A549 (cell line): ENCODE measurements around the gene CLSTN2. TPM values are rescaled to one million over a fixed set of nuclear protein-coding genes. Genes with fewer than 3 reads are reported as not detected.

ENCODE experiments used
- ATAC-seq, 2 experiments: fragments of 200-7000 bp in 1 of 2; fragments of >200 bp in 1 of 2; cut with Nextera tagmentation in 1 of 2; cut with Tn5 transposase in 1 of 2; 3 replicates each; pipeline versions ENCODE4 v1.8.0 to v1.9.1; 2018 to 2020; ENCODE audit warnings: mild to moderate bottlenecking in 1 of 2, moderate library complexity in 1 of 2
- CTCF ChIA-PET: fragments of 300-600 bp; sonication (Branson Sonifier 250); formaldehyde crosslinking; extraction: SDS; loops from one replicate; lab custom pipeline; 2021; ENCODE audit warnings: antibody characterized with exemption, inconsistent platforms; lab: Yijun Ruan, JAX
- POLR2A ChIA-PET: fragments of 350-600 bp; formaldehyde crosslinking; extraction: SDS; loops from one replicate; lab custom pipeline; 2021; ENCODE audit warnings: antibody characterized with exemption, inconsistent platforms; lab: Yijun Ruan, JAX
- DNase-seq, 2 experiments: peaks; one replicate each; pipeline versions ENCODE4 v3.0.0 to v3.0.0-alpha.2; 2011 to 2016; ENCODE audit warnings: low read depth in 1 of 2, low spot score in 1 of 2
- FAIRE-seq: peaks from 2 replicates; lab custom pipeline; 2011; peaks lifted over from hg19 to GRCh38; lab: Jason Lieb, UNC
- H3K27ac ChIP-seq, 2 experiments: fragments of >200 bp; sonication (Bioruptor Twin); formaldehyde crosslinking; 3 replicates each; pipeline ENCODE4 v1.5.1; 2016 to 2017
- H3K4me1 ChIP-seq: fragments of >200 bp; sonication (Bioruptor Twin); formaldehyde crosslinking; 3 replicates; pipeline ENCODE4 v1.6.1; 2016
- H3K4me2 ChIP-seq: fragments of >200 bp; sonication (Bioruptor Twin); formaldehyde crosslinking; 3 replicates; pipeline ENCODE4 v1.6.1; 2016
- H3K4me3 ChIP-seq: fragments of >200 bp; sonication (Bioruptor Twin); formaldehyde crosslinking; 3 replicates; pipeline ENCODE4 v1.5.1; 2016
- H3K9me3 ChIP-seq: fragments of >200 bp; sonication (Bioruptor Twin); formaldehyde crosslinking; 3 replicates; pipeline ENCODE4 v1.6.1; 2016
- ATOH8 ChIP-seq: fragments of 250-450 bp; sonication (Bioruptor Pico); IDR thresholded peaks from 2 replicates; pipeline ENCODE4 v1.5.0; 2020; ENCODE audit warnings: low read depth, mild to moderate bottlenecking, moderate library complexity
- CBX2 ChIP-seq: fragments of 200-600 bp; sonication (generic); IDR thresholded peaks from 2 replicates; pipeline ENCODE4 v1.6.1; 2016; ENCODE audit warnings: low read depth, mild to moderate bottlenecking, borderline replicate concordance
- CHD2 ChIP-seq: fragments of 150-350 bp; IDR thresholded peaks from 2 replicates; pipeline ENCODE4 v1.6.1; 2014; ENCODE audit warnings: low read length; ENCODE audit not compliant: partially characterized antibody
- CTCF ChIP-seq: fragments of >200 bp; sonication (Bioruptor Twin); formaldehyde crosslinking; IDR thresholded peaks from 3 replicates; pipeline ENCODE4 v1.5.1; 2016
- EHF ChIP-seq: fragments of 250-450 bp; sonication (Bioruptor Pico); IDR thresholded peaks from 2 replicates; pipeline ENCODE4 v1.5.0; 2020; ENCODE audit warnings: mild to moderate bottlenecking
- EP300 ChIP-seq, 2 experiments: fragments of >200 bp; sonication (Bioruptor Twin); formaldehyde crosslinking; IDR thresholded peaks; 2 replicates in 1 of 2; 3 replicates in 1 of 2; pipeline ENCODE4 v1.6.1; 2016 to 2017
- FOSL2 ChIP-seq, 2 experiments: fragments of 450-650 bp in 1 of 2; fragments of >200 bp in 1 of 2; sonication (Bioruptor Twin) in 1 of 2; formaldehyde crosslinking; IDR thresholded peaks; 2 replicates each; pipeline versions ENCODE4 v1.5.0 to v1.6.1; 2016 to 2020; ENCODE audit warnings: mild to moderate bottlenecking in 1 of 2, moderate library complexity in 1 of 2
- FOXS1 ChIP-seq: fragments of 250-450 bp; sonication (Bioruptor Pico); IDR thresholded peaks from 2 replicates; pipeline ENCODE4 v1.5.0; 2020; ENCODE audit warnings: mild to moderate bottlenecking, moderate library complexity
- JUN ChIP-seq, 2 experiments: fragments of >200 bp; sonication (Bioruptor Twin); formaldehyde crosslinking; IDR thresholded peaks; 2 replicates in 1 of 2; 3 replicates in 1 of 2; pipeline ENCODE4 v1.6.1; 2016 to 2017
- MAFK ChIP-seq: fragments of 450-650 bp; IDR thresholded peaks from 2 replicates; pipeline ENCODE4 v1.6.1; 2014; ENCODE audit not compliant: partially characterized antibody
- MYC ChIP-seq: IDR thresholded peaks from 2 replicates; pipeline ENCODE4 v1.6.1; 2012; ENCODE audit warnings: mild to moderate bottlenecking, inconsistent platforms, low read length, improper control_type of control experiment, borderline replicate concordance
- PBX3 ChIP-seq: IDR thresholded peaks from 2 replicates; pipeline ENCODE4 v1.6.1; 2012
- PHF8 ChIP-seq: fragments of 200-600 bp; sonication (generic); IDR thresholded peaks from 2 replicates; pipeline ENCODE4 v1.6.1; 2016; ENCODE audit warnings: low read depth, mild to moderate bottlenecking, antibody characterized with exemption, moderate library complexity, borderline replicate concordance
- POLR2AphosphoS2 ChIP-seq: conservative IDR thresholded peaks from 2 replicates; pipeline ENCODE4 v1.6.1; 2012; ENCODE audit warnings: low read length, improper control_type of control experiment, inconsistent platforms
- RCOR1 ChIP-seq: fragments of 150-350 bp; IDR thresholded peaks from 2 replicates; pipeline ENCODE4 v1.6.1; 2014; ENCODE audit warnings: antibody characterized with exemption, low read length, low read depth
- RNF2 ChIP-seq: fragments of 200-600 bp; sonication (generic); IDR thresholded peaks from 2 replicates; pipeline ENCODE4 v1.6.1; 2016; ENCODE audit warnings: low read depth, mild to moderate bottlenecking, antibody characterized with exemption, moderate library complexity, borderline replicate concordance
- ZC3H11A ChIP-seq: fragments of 450-650 bp; IDR thresholded peaks from 2 replicates; pipeline ENCODE4 v1.6.1; 2014; ENCODE audit warnings: antibody characterized with exemption, mild to moderate bottlenecking
- ZFP36 ChIP-seq: fragments of 450-650 bp; IDR thresholded peaks from 2 replicates; pipeline ENCODE4 v1.6.1; 2014; ENCODE audit warnings: borderline replicate concordance; ENCODE audit not compliant: partially characterized antibody
- ZNF302 ChIP-seq: fragments of 250-450 bp; sonication (Bioruptor Pico); IDR thresholded peaks from 2 replicates; pipeline ENCODE4 v1.9.0; 2021; ENCODE audit warnings: inconsistent platforms, mild to moderate bottlenecking, moderate library complexity
- ZSCAN20 ChIP-seq: fragments of 250-450 bp; sonication (Bioruptor Pico); IDR thresholded peaks from 2 replicates; pipeline ENCODE4 v1.8.0; 2022; ENCODE audit warnings: mild to moderate bottlenecking, moderate library complexity
- WGBS: methylation state at CpG from one replicate; pipeline ENCODE4 v1.1.6; 2017; ENCODE audit errors: missing lambda C conversion rate; 5-methylcytosine and 5-hydroxymethylcytosine counted together
- polyA plus RNA-seq, 4 experiments: library from polyadenylated mRNA; depleted of rRNA in 3 of 4; stranded (reverse); fragments of >200 nt; fragmentation: RNase III in 1 of 4; extraction: RNeasy Plus Mini Kit Qiagen cat#74134 plus additional on column Dnase treatment in 1 of 4; gene quantifications; 2 replicates in 3 of 4; 3 replicates in 1 of 4; pipeline ENCODE4 v1.2.3, GENCODE V29; 2011 to 2017

CLSTN2 gene
- polyA plus RNA-seq, 2 of the 4 experiments (the other 2 are of a cell fraction): 0.03 to 0.04 TPM

GRCh38 chr3:140529096-140529495, 594.1 kb downstream of the CLSTN2 start:
- POLR2A ChIA-PET: no interaction called here
- CTCF ChIA-PET: interaction anchor here (0.9 kb wide), 1 partner anchor 30 kb away, joined by 3 read pairs; no protein-coding TSS in a partner anchor
- H3K27ac ChIP-seq: no peak overlapping the region
- DNase-seq: peak; percentile 3 to 16
- peak; percentile 40 to 78; a peak in 5 of 6 replicates for ATAC-seq
- H3K4me1 ChIP-seq: no peaks in the 10 kb centered on the region
- FAIRE-seq: no peak
- no peak overlapping the region for H3K4me3 ChIP-seq
- TF ChIP-seq PBX3 (no peak), PHF8 (no peak), ZC3H11A (no peak), ATOH8 (CRISPR knock-in tag) (no peak), FOSL2 (IDR thresholded peaks at IDR 0.05) (no peak), FOSL2 (CRISPR knock-in tag; IDR thresholded peaks at IDR 0.05) (no peak), CHD2 (no peak), EHF (CRISPR knock-in tag) (no peak)
- WGBS: 3% methylated on average over 4 of the region's 5 CpGs
- H3K4me2 ChIP-seq: no peak overlapping the region
- no peaks in the 10 kb centered on the region for H3K9me3 ChIP-seq

- WGBS: 0% methylated on average over 1 of the region's 1 CpG
- H3K9me3 ChIP-seq: no peaks in the 10 kb centered on the region
- no peak for FAIRE-seq
- no peak overlapping the region for H3K4me2 ChIP-seq
- TF ChIP-seq MYC (no peak), CBX2 (no peak), CTCF (no peak), RNF2 (no peak), RCOR1 (no peak), ZNF302 (CRISPR knock-in tag) (no peak), FOXS1 (CRISPR knock-in tag) (no peak), MAFK (no peak), POLR2AphosphoS2 (no peak), JUN (IDR thresholded peaks at IDR 0.05) (no peak), PHF8 (no peak), EP300 (IDR thresholded peaks at IDR 0.05) (no peak), ZFP36 (no peak)
- ChIA-PET CTCF (interaction anchor here (0.9 kb wide), 1 partner anchor 30 kb away, joined by 3 read pairs; no protein-coding TSS in a partner anchor), POLR2A (no interaction called here)
- no peak for ATAC-seq
- no peak overlapping the region for H3K4me3 ChIP-seq
- no peak overlapping the region for H3K27ac ChIP-seq
- H3K4me1 ChIP-seq: no peaks in the 10 kb centered on the region
- DNase-seq: no peak
Measured at GRCh38 chr3:140529558-140529957, 594.6 kb downstream of the CLSTN2 start.

GRCh38 chr3:140530131-140530530, 595.1 kb downstream of the CLSTN2 start:
- no peak overlapping the region for H3K4me3 ChIP-seq
- H3K27ac ChIP-seq: no peak overlapping the region
- no peaks in the 10 kb centered on the region; the same call in 2 of the 3 replicates for H3K9me3 ChIP-seq
- FAIRE-seq (no peak), DNase-seq (no peak), ATAC-seq (no peak)
- TF ChIP-seq FOSL2 (IDR thresholded peaks at IDR 0.05) (no peak), FOSL2 (CRISPR knock-in tag; IDR thresholded peaks at IDR 0.05) (no peak), ZSCAN20 (CRISPR knock-in tag) (no peak)
- 38% methylated on average over 2 of the region's 2 CpGs for WGBS
- ChIA-PET CTCF (no interaction called here), POLR2A (no interaction called here)
- H3K4me1 ChIP-seq: no peaks in the 10 kb centered on the region
- no peak overlapping the region for H3K4me2 ChIP-seq
